Testis (tissue), 3 donors: Measurements from ENCODE around the gene ASB1. TPM values are rescaled to one million over a fixed set of nuclear protein-coding genes. Genes with fewer than 3 reads are reported as not detected.

ENCODE experiments used
- DNase-seq: peaks from one replicate; pipeline ENCODE4 v3.0.0-alpha.2; 2019
- H3K27ac ChIP-seq, 2 donors: fragments of 200-600 bp; sonication (generic); one replicate each; pipeline ENCODE4 v1.5.1; 2019
- H3K27me3 ChIP-seq: fragments of 200-600 bp; sonication (generic); one replicate; pipeline ENCODE4 v1.5.1; 2019
- H3K36me3 ChIP-seq: fragments of 200-600 bp; sonication (generic); one replicate; pipeline ENCODE4 v1.5.1; 2017; ENCODE audit warnings: low read depth; ENCODE audit errors: missing control alignments
- H3K4me1 ChIP-seq: fragments of 200-600 bp; sonication (generic); one replicate; pipeline ENCODE4 v1.5.1; 2019
- H3K4me3 ChIP-seq, 2 donors: fragments of 200-600 bp; sonication (generic); one replicate each; pipeline ENCODE4 v1.5.1; 2017 to 2019
- H3K9me3 ChIP-seq: fragments of 200-600 bp; sonication (generic); one replicate; pipeline ENCODE4 v1.5.1; 2017
- CTCF ChIP-seq, 3 experiments: fragments of 450-650 bp in 2 of 3; fragments of 200-600 bp in 1 of 3; sonication (generic) in 1 of 3; IDR thresholded peaks; one replicate each; pipeline ENCODE4 v1.5.1; 2016 to 2019; ENCODE audit warnings: antibody characterized with exemption in 3 of 3, mild to moderate bottlenecking in 2 of 3, moderate library complexity in 1 of 3
- POLR2A ChIP-seq: fragments of 450-650 bp; IDR thresholded peaks from one replicate; pipeline ENCODE4 v1.6.1; 2017; ENCODE audit warnings: antibody characterized with exemption, mild to moderate bottlenecking, moderate library complexity
- WGBS, 2 donors: methylation state at CpG; one replicate each; pipeline ENCODE4 v1.1.5; 2018; 5-methylcytosine and 5-hydroxymethylcytosine counted together
- intact Hi-C: fragments of 100-400 bp; cut with DNase I; formaldehyde crosslinking; loops from one replicate; pipeline ENCODE4 v1.15.1; 2023; ENCODE audit warnings: low total_unique reads
- polyA plus RNA-seq: library from polyadenylated mRNA; stranded (reverse); fragments of 350-450 nt; fragmentation: Illumina TruSeq; extraction: RNeasy Lipid Tissue Mini Kit (QIAGEN cat#74804); gene quantifications from one replicate; pipeline ENCODE4 v1.2.3, GENCODE V29; 2014; ENCODE audit warnings: low read depth, low replicate concordance; ENCODE audit not compliant: insufficient read depth
- total RNA-seq, 2 donors: library from RNA; depleted of rRNA; stranded (reverse); fragments of >200 nt; gene quantifications; one replicate each; pipeline ENCODE4 v1.2.3, GENCODE V29; 2016

Gene ASB1
- total and polyA plus RNA-seq, 3 donors from 2014 or later, result 31.4 to 52.5 (median 41.9) TPM

DNA sequence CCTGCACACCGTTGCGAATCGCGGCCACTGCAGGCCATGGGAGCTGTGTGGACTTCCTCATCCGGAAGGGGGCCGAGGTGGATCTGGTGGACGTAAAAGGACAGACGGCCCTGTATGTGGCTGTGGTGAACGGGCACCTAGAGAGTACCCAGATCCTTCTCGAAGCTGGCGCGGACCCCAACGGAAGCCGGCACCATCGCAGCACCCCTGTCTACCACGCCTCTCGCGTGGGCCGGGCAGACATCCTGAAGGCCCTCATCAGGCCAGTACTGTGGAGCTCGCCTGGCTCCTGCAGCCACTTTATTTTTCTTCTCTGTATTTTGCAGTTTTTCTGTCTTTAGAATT lies 9.0 kb downstream of the ASB1 start:
- intact Hi-C loops, result no loop called here
- WGBS, 2 donors, result 91 to 92% methylated on average over 13 to 20 of the region's 20 CpGs

GRCh38 chr2:238438856-238439849 lies 12.4 kb downstream of the ASB1 start:
- intact Hi-C loops, result no loop called here
- Histone ChIP-seq H3K27ac (peak overlapping the region; percentile 50 to 70), H3K4me3 (no peak overlapping the region), H3K9me3 (no peaks in the 10 kb centered on the region), H3K4me1 (peaks cover 26% of the 10 kb centered on the region), H3K27me3 (no peaks in the 10 kb centered on the region), H3K36me3 (no peaks in the 10 kb centered on the region)
- no peak for TF ChIP-seq POLR2A
- no peak for TF ChIP-seq CTCF (IDR thresholded peaks at IDR 0.05)
- WGBS, 2 donors, result 54 to 64% methylated on average over 24 of the region's 24 CpGs
- peak; percentile 34 for DNase-seq

More for the DNA sequence above, 9.0 kb downstream of the ASB1 start:
- Histone ChIP-seq H3K36me3 (no peaks in the 10 kb centered on the region), H3K27ac (no peak overlapping the region), H3K4me3 (no peak overlapping the region), H3K4me1 (peaks cover 15% of the 10 kb centered on the region), H3K27me3 (no peaks in the 10 kb centered on the region), H3K9me3 (no peaks in the 10 kb centered on the region)
- no peak for TF ChIP-seq POLR2A
- TF ChIP-seq CTCF (IDR thresholded peaks at IDR 0.05), result no peak
- no peak for DNase-seq

DNA sequence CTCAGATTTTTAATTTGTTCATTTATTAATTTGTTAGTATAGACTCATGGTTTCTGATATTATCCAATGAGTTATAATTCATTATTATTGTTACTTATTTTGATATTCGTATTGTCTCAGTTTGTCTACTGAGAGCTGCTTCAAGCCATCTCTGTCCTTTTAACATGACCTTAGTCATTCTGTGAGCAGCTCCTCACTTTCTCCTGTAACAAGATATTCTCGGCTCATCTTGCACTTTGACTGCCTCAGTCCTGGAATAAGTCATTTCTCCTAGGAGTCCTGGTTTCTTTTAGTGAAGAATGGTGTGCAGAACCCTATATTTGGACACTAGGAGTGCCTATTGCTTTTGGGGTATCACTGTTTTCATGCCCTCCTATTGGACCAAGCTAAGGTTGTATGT lies 13.2 kb downstream of the ASB1 start:
- H3K36me3 ChIP-seq, result no peaks in the 10 kb centered on the region
- H3K27me3 ChIP-seq, result no peaks in the 10 kb centered on the region
- no peak for DNase-seq
- TF ChIP-seq POLR2A, result no peak
- no peak for TF ChIP-seq CTCF (IDR thresholded peaks at IDR 0.05)
- H3K27ac ChIP-seq, result peak overlapping the region; percentile 50 to 70
- peaks cover 26% of the 10 kb centered on the region for H3K4me1 ChIP-seq
- H3K4me3 ChIP-seq, result no peak overlapping the region
- H3K9me3 ChIP-seq, result no peaks in the 10 kb centered on the region
- intact Hi-C loops, result no loop called here
- 55 to 61% methylated on average over 2 of the region's 2 CpGs for whole genome bisulfite sequencing, 2 donors

DNA sequence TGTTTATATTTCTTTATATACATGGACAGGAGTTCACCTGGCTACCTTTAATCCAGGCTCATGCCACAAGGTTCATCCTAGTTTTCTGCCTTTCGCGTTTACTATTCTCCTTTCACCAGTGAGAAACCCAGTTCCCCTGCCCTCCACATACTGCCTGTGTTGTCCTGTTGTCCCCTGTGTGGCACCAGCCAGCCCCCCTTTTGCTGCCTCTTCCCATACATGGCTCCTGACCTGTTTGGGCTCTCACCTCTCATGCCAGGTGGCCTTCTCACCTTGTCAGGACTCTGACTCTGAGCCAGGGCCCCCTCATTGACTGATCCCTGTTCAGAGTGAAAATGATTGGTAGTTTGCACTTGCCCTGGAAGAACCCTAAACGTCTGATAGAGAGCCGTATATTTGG lies 13.6 kb downstream of the ASB1 start:
- intact Hi-C loops, result no loop called here
- peaks cover 26% of the 10 kb centered on the region for H3K4me1 ChIP-seq
- H3K27me3 ChIP-seq, result no peaks in the 10 kb centered on the region
- 81 to 82% methylated on average over 4 of the region's 4 CpGs for WGBS, 2 donors
- no peak overlapping the region for H3K4me3 ChIP-seq
- H3K9me3 ChIP-seq, result no peaks in the 10 kb centered on the region
- TF ChIP-seq CTCF (IDR thresholded peaks at IDR 0.05) (no peak), POLR2A (no peak)
- H3K27ac ChIP-seq, result no peak overlapping the region
- H3K36me3 ChIP-seq, result no peaks in the 10 kb centered on the region
- DNase-seq, result no peak
